Panc1 (cell line): ENCODE results near the gene USP10. TPM values are rescaled to one million over a fixed set of nuclear protein-coding genes. Genes with fewer than 3 reads are reported as not detected.

ENCODE experiments used
- ATAC-seq: fragments of 200-7000 bp; cut with Tn5 transposase; 2 replicates; pipeline ENCODE4 v1.9.1; 2020; ENCODE audit warnings: mild to moderate bottlenecking, moderate library complexity
- BruUV-seq: library from RNA; stranded (reverse); fragments of 400-500 nt; replicated peaks from 2 replicates; lab custom pipeline; 2021; lab: Mats Ljungman, UMichigan
- CTCF ChIA-PET: fragments of 300-600 bp; sonication (Branson Sonifier 250); formaldehyde crosslinking; loops from one replicate; lab custom pipeline; 2022; ENCODE audit warnings: antibody characterized with exemption; lab: Charles Lee
- POLR2A ChIA-PET: fragments of 300-600 bp; sonication (Branson Sonifier 250); formaldehyde crosslinking; loops from one replicate; lab custom pipeline; 2022; ENCODE audit warnings: antibody characterized with exemption; lab: Charles Lee
- DNase-seq: peaks from one replicate; pipeline ENCODE4 v3.0.0-alpha.2; 2010; ENCODE audit warnings: low read depth, low spot score
- H3K27ac ChIP-seq: 2 replicates; pipeline ENCODE4 v1.5.1; 2011; ENCODE audit warnings: mild to moderate bottlenecking, low read length, inconsistent platforms
- H3K27me3 ChIP-seq: fragments of 200-500 bp; sonication (Bioruptor generic); 2 replicates; pipeline ENCODE4 v1.6.0; 2014; ENCODE audit warnings: low read length, inconsistent platforms; ENCODE audit not compliant: control insufficient read depth, insufficient read depth
- H3K36me3 ChIP-seq: fragments of 200-500 bp; sonication (Bioruptor generic); 2 replicates; pipeline ENCODE4 v1.5.1; 2014; ENCODE audit warnings: inconsistent platforms, mild to moderate bottlenecking, low read length, moderate library complexity; ENCODE audit not compliant: control insufficient read depth, insufficient read depth
- H3K4me1 ChIP-seq: 2 replicates; pipeline ENCODE4 v1.5.1; 2011; ENCODE audit warnings: inconsistent platforms, mild to moderate bottlenecking, low read length, moderate library complexity; ENCODE audit not compliant: control insufficient read depth, insufficient read depth
- H3K4me3 ChIP-seq, 2 experiments: 2 replicates each; pipeline ENCODE4 v1.5.1; 2011 to 2012; ENCODE audit warnings: low read depth in 2 of 2, low read length in 2 of 2, mild to moderate bottlenecking in 2 of 2, inconsistent platforms in 1 of 2, moderate library complexity in 1 of 2
- H3K9me3 ChIP-seq: fragments of 200-500 bp; sonication (Bioruptor generic); 2 replicates; pipeline ENCODE4 v1.5.1; 2014; ENCODE audit warnings: low read depth, mild to moderate bottlenecking, inconsistent platforms, low read length, moderate library complexity; ENCODE audit not compliant: control insufficient read depth, insufficient read depth
- POLR2AphosphoS5 ChIP-seq: IDR thresholded peaks from 2 replicates; pipeline ENCODE4 v1.6.1; 2012; ENCODE audit warnings: mild to moderate bottlenecking, low read depth, low read length, moderate library complexity
- REST ChIP-seq, 2 experiments: IDR thresholded peaks; 2 replicates each; pipeline ENCODE4 v1.6.1; 2011 to 2012; ENCODE audit warnings: low read depth in 2 of 2, control low read depth in 1 of 2, low read length in 1 of 2, mild to moderate bottlenecking in 1 of 2, moderate library complexity in 1 of 2; ENCODE audit not compliant: insufficient read depth in 1 of 2
- SIN3A ChIP-seq: IDR thresholded peaks from 2 replicates; pipeline ENCODE4 v1.6.1; 2012; ENCODE audit warnings: low read depth, mild to moderate bottlenecking, low read length, moderate library complexity, borderline replicate concordance; ENCODE audit not compliant: insufficient read depth
- TCF7L2 ChIP-seq: IDR thresholded peaks from 2 replicates; pipeline ENCODE4 v1.6.1; 2011; ENCODE audit warnings: mild to moderate bottlenecking, low read depth, low read length, inconsistent platforms
- in situ Hi-C: cut with HindIII; loops from 2 replicates; pipeline ENCODE4 v1.10.0; 2016; ENCODE audit warnings: low sequenced_read_pairs, low pct_unique_long_range_greater_than_20kb
- intact Hi-C: fragments of 100-400 bp; cut with micrococcal nuclease; formaldehyde crosslinking; loops from one replicate; pipeline ENCODE4 v1.10.0; 2022; ENCODE audit not compliant: unreplicated experiment
- total RNA-seq: library from RNA; stranded (reverse); gene quantifications from one replicate; pipeline ENCODE4 v1.2.1, GENCODE V29; 2021; ENCODE audit not compliant: unreplicated experiment
- TF ChIP-seq, protein P1 (sequence below): fragments of 450-650 bp; IDR thresholded peaks from 2 replicates; pipeline ENCODE4 v1.5.1; 2017; ENCODE audit warnings: mild to moderate bottlenecking

The USP10 gene
- total RNA-seq, 1 experiment from 2014 or later = 77.4 TPM

DNA sequence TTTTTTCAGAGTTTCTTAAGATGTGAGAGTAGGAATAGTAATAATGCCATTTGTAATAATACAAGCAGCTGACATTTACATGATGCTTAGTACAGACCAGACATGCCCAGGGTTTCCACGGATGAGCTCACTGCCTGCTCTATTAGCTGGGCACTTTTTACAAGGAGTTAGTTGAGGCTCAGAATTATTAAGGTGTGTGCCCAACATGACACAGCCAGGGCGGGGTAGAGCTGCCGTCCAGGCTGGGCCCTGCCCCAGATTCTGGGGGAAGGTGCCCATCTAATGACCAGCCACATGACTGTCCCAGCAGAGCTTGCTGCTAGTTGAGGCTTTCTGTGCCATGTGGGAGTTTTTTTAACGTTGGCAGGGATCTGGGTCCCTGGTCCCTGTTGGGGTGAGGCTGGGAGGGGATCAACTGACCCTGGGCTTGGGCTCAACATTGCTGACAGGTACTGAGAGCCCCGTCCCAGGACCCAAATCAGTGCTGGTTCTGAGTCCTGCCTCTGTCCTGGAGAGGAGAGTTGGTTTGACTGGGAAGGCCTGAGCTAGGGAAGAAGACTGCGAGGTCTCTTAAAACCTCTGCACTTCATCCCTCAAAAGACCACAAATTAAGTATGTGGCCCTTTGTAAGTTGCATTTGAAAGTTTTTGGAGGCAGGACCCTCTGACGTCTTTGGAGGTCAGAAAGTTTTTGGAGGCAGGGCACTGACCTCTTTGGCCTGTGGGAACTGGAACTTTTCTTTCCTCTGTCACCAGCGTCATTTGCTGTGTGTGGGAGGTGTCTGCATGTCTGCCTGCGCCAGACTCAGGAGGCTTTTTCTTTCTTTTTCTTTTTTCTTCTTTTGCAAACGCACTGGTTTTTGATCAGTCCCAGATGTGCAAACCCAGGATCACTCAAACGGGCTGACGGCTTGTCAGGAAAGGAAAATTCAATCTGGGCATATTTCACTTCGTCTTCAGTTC is 122.2 kb downstream of the USP10 start:
- in situ Hi-C loops = no loop called here
- Histone ChIP-seq H3K27ac (no peak overlapping the region), H3K4me3 (no peak overlapping the region), H3K27me3 (no peaks in the 10 kb centered on the region), H3K36me3 (no peaks in the 10 kb centered on the region), H3K4me1 (peaks cover 11% of the 10 kb centered on the region), H3K9me3 (no peaks in the 10 kb centered on the region)
- CTCF ChIA-PET = no interaction called here
- no peak for ATAC-seq
- POLR2A ChIA-PET = no interaction called here
- DNase-seq = no peak
- BruUV-seq = no TSS peak
- no peak for TF ChIP-seq POLR2AphosphoS5
- TF ChIP-seq SIN3A = no peak
- TF ChIP-seq REST (IDR thresholded peaks at IDR 0.05; ENCODE audit: insufficient read depth in 1 of 2, low read depth in 2 of 2, low read length in 1 of 2) = no peak
- TF ChIP-seq, protein P1, sequence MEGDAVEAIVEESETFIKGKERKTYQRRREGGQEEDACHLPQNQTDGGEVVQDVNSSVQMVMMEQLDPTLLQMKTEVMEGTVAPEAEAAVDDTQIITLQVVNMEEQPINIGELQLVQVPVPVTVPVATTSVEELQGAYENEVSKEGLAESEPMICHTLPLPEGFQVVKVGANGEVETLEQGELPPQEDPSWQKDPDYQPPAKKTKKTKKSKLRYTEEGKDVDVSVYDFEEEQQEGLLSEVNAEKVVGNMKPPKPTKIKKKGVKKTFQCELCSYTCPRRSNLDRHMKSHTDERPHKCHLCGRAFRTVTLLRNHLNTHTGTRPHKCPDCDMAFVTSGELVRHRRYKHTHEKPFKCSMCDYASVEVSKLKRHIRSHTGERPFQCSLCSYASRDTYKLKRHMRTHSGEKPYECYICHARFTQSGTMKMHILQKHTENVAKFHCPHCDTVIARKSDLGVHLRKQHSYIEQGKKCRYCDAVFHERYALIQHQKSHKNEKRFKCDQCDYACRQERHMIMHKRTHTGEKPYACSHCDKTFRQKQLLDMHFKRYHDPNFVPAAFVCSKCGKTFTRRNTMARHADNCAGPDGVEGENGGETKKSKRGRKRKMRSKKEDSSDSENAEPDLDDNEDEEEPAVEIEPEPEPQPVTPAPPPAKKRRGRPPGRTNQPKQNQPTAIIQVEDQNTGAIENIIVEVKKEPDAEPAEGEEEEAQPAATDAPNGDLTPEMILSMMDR = no peak
- TF ChIP-seq TCF7L2 = no peak
- intact Hi-C loops = no loop called here

DNA sequence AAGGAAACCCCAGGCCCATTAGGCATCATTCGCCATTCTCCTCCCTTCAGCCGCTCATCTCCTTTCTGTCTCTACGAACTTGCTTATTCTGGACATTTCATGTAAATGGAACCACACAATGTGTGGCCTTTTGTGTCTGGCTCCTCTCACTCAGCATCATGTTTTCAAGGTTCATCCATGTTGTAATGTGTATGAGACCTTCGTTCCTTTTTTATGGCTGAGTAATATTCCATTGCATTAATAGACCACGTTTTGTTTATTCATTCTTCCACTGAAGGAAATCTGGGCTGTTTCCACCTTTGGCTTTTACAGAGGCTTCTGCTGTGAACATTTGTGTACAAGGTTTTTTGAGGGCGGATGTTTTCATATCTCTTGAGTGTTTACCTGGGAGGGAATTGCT is 123.2 kb downstream of the USP10 start:
- CTCF ChIA-PET = no interaction called here
- TF ChIP-seq TCF7L2 = no peak
- TF ChIP-seq, protein P1 = no peak
- TF ChIP-seq SIN3A = no peak
- TF ChIP-seq POLR2AphosphoS5 = no peak
- TF ChIP-seq REST (IDR thresholded peaks at IDR 0.05; ENCODE audit: insufficient read depth in 1 of 2, low read depth in 2 of 2, low read length in 1 of 2) = no peak
- Histone ChIP-seq H3K4me3 (no peak overlapping the region), H3K9me3 (no peaks in the 10 kb centered on the region), H3K36me3 (no peaks in the 10 kb centered on the region), H3K27ac (no peak overlapping the region), H3K27me3 (no peaks in the 10 kb centered on the region), H3K4me1 (peaks cover 11% of the 10 kb centered on the region)
- no peak for ATAC-seq
- no peak for DNase-seq
- intact Hi-C loops = no loop called here
- POLR2A ChIA-PET = no interaction called here
- in situ Hi-C loops = no loop called here
- BruUV-seq = no TSS peak
